Adrenal gland (tissue), 5 donors: ENCODE measurements around the gene ITGA2B.

Source experiments
- POLR2A ChIP-seq, 2 donors: fragments of 450-650 bp; IDR thresholded peaks; one replicate each; pipeline ENCODE4 v1.6.1; 2017; ENCODE audit warnings: antibody characterized with exemption in 2 of 2, mild to moderate bottlenecking in 2 of 2, moderate library complexity in 1 of 2
- TF ChIP-seq, protein P1 (sequence below), 6 experiments: fragments of 450-650 bp in 4 of 6; fragments of 200-600 bp in 2 of 6; sonication (generic) in 1 of 6; IDR thresholded peaks; 1 replicate in 5 of 6; 2 replicates in 1 of 6; pipeline versions ENCODE4 v1.5.1 to v1.8.0; 2016 to 2021; ENCODE audit warnings: antibody characterized with exemption in 6 of 6, mild to moderate bottlenecking in 2 of 6, moderate library complexity in 1 of 6
- donor health status: DM: no; HTN: no; CAD: no.

DNA sequence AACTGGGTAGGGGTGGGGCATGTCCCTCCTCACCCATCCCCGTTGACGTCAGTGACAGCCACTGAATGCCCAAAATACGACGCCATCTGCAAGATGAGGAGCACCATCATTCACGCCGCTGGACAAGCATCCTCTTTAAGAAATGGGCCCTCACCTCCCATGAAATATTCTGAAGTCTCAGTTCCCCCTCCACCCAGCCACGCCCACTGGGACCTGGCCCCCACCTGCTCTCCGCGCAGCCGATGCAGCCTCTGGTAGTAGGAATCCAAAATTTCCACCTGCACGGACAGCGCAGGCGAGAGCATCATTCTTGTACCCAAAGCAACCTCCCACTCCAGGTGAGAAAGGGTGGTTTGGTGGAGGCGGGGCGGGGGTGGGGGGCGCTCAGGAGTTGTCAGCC, 5.6 kb downstream of the ITGA2B start:
- no peak for TF ChIP-seq POLR2A (IDR thresholded peaks at IDR 0.05)
- TF ChIP-seq, protein P1, sequence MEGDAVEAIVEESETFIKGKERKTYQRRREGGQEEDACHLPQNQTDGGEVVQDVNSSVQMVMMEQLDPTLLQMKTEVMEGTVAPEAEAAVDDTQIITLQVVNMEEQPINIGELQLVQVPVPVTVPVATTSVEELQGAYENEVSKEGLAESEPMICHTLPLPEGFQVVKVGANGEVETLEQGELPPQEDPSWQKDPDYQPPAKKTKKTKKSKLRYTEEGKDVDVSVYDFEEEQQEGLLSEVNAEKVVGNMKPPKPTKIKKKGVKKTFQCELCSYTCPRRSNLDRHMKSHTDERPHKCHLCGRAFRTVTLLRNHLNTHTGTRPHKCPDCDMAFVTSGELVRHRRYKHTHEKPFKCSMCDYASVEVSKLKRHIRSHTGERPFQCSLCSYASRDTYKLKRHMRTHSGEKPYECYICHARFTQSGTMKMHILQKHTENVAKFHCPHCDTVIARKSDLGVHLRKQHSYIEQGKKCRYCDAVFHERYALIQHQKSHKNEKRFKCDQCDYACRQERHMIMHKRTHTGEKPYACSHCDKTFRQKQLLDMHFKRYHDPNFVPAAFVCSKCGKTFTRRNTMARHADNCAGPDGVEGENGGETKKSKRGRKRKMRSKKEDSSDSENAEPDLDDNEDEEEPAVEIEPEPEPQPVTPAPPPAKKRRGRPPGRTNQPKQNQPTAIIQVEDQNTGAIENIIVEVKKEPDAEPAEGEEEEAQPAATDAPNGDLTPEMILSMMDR (IDR thresholded peaks at IDR 0.05): no peak
